B cell (primary cell): ENCODE data around the gene TLK2. TPM values are rescaled to one million over a fixed set of nuclear protein-coding genes. Genes with fewer than 3 reads are reported as not detected.

ENCODE experiments used
- ATAC-seq: fragments of 200-7000 bp; cut with Tn5 transposase; one replicate; pipeline ENCODE4 v1.10.0; 2021; ENCODE audit warnings: low read depth, mild to moderate bottlenecking, moderate number of reproducible peaks, moderate library complexity
- CTCF ChIA-PET: fragments of 350-600 bp; sonication (Branson Sonifier 250); formaldehyde crosslinking; loops from one replicate; lab custom pipeline; 2021; ENCODE audit warnings: antibody characterized with exemption, inconsistent platforms; lab: Charles Lee
- POLR2A ChIA-PET: fragments of 350-600 bp; sonication (Branson Sonifier 250); formaldehyde crosslinking; loops from one replicate; lab custom pipeline; 2021; ENCODE audit warnings: antibody characterized with exemption; lab: Charles Lee
- DNase-seq: peaks from one replicate; pipeline ENCODE4 v3.0.0; 2013
- H2AFZ ChIP-seq: 2 replicates; pipeline ENCODE4 v1.6.1; 2012; ENCODE audit warnings: mild to moderate bottlenecking, low read depth, low read length; ENCODE audit not compliant: insufficient read depth, poor library complexity, severe bottlenecking
- H3K27ac ChIP-seq, 2 donors: 1 replicate in 1 of 2; 2 replicates in 1 of 2; pipeline ENCODE4 v1.5.1; 2012 to 2013; ENCODE audit warnings: low read length in 2 of 2, mild to moderate bottlenecking in 2 of 2, moderate library complexity in 1 of 2
- H3K27me3 ChIP-seq, 4 experiments: fragments of 200-600 bp in 1 of 4; sonication (generic) in 1 of 4; replicated peaks in 1 of 4; 1 replicate in 2 of 4; 2 replicates in 2 of 4; pipeline versions ENCODE4 v1.6.1 to v1.7.0; 2013 to 2016; ENCODE audit warnings: low read length in 3 of 4, mild to moderate bottlenecking in 2 of 4, mixed read lengths in 1 of 4, moderate library complexity in 1 of 4; ENCODE audit not compliant: insufficient read depth in 4 of 4, control insufficient read depth in 3 of 4; ENCODE audit errors: control extremely low read depth in 1 of 4
- H3K36me3 ChIP-seq, 2 experiments: replicated peaks in 1 of 2; 1 replicate in 1 of 2; 2 replicates in 1 of 2; pipeline versions ENCODE4 v1.6.1 to v1.7.1; 2013; ENCODE audit warnings: low read length in 1 of 2; ENCODE audit not compliant: insufficient read depth in 2 of 2, control insufficient read depth in 1 of 2; ENCODE audit errors: control extremely low read depth in 1 of 2, extremely low read depth in 1 of 2
- H3K4me1 ChIP-seq, 2 donors: fragments of 200-600 bp in 1 of 2; sonication (generic) in 1 of 2; 1 replicate in 1 of 2; 2 replicates in 1 of 2; pipeline versions ENCODE4 v1.5.1 to v1.6.1; 2013 to 2017; ENCODE audit warnings: low read length in 2 of 2; ENCODE audit not compliant: control insufficient read depth in 2 of 2, insufficient read depth in 2 of 2
- H3K4me2 ChIP-seq: replicated peaks from 2 replicates; pipeline ENCODE3; 2012; ENCODE audit warnings: mild to moderate bottlenecking, low read depth, low read length; ENCODE audit not compliant: poor library complexity, severe bottlenecking
- H3K4me3 ChIP-seq, 5 experiments: fragments of 200-600 bp in 1 of 5; sonication (generic) in 1 of 5; 1 replicate in 3 of 5; 2 replicates in 2 of 5; pipeline versions ENCODE4 v1.5.1 to v1.7.0; 2011 to 2016; ENCODE audit warnings: low read length in 4 of 5, mild to moderate bottlenecking in 4 of 5, low read depth in 2 of 5, control low read depth in 1 of 5, moderate library complexity in 1 of 5; ENCODE audit not compliant: insufficient read depth in 1 of 5; ENCODE audit errors: control extremely low read depth in 1 of 5, extremely low read depth in 1 of 5
- H3K79me2 ChIP-seq: fragments of 200-600 bp; sonication (generic); one replicate; pipeline ENCODE4 v1.6.0; 2016; ENCODE audit warnings: low read length; ENCODE audit not compliant: control insufficient read depth, insufficient read depth
- H3K9ac ChIP-seq: fragments of 200-600 bp; sonication (generic); 2 replicates; pipeline ENCODE4 v1.6.1; 2017; ENCODE audit warnings: mild to moderate bottlenecking, low read length, moderate library complexity
- H3K9me3 ChIP-seq, 3 donors: one replicate each; pipeline versions ENCODE4 v1.6.1 to v1.7.1; 2013; ENCODE audit warnings: low read length in 2 of 3; ENCODE audit not compliant: control insufficient read depth in 2 of 3, insufficient read depth in 1 of 3; ENCODE audit errors: control extremely low read depth in 1 of 3
- H4K20me1 ChIP-seq: 2 replicates; pipeline ENCODE4 v1.6.0; 2012; ENCODE audit warnings: mild to moderate bottlenecking, low read length; ENCODE audit not compliant: insufficient read depth, control insufficient read depth, poor library complexity, severe bottlenecking
- H3K27ac Mint-ChIP-seq: one replicate; pipeline ENCODE4 v1.8.0; 2021; ENCODE audit warnings: mixed read lengths
- H3K27me3 Mint-ChIP-seq: one replicate; pipeline ENCODE4 v1.8.0; 2021; ENCODE audit warnings: mixed read lengths
- H3K4me1 Mint-ChIP-seq: one replicate; pipeline ENCODE4 v1.8.0; 2021; ENCODE audit warnings: mixed read lengths
- H3K4me3 Mint-ChIP-seq: one replicate; pipeline ENCODE4 v1.8.0; 2021; ENCODE audit warnings: mixed read lengths
- H3K9me3 Mint-ChIP-seq: one replicate; pipeline ENCODE4 v1.8.0; 2022; ENCODE audit warnings: mixed read lengths; ENCODE audit not compliant: insufficient read depth
- EZH2 ChIP-seq: IDR thresholded peaks from 2 replicates; pipeline ENCODE4 v1.6.1; 2012; ENCODE audit warnings: borderline replicate concordance, low read depth, mild to moderate bottlenecking, moderate library complexity, low read length; ENCODE audit not compliant: insufficient read depth, poor library complexity, severe bottlenecking
- WGBS: methylation state at CpG from one replicate; pipeline ENCODE4 v1.1.5; 2013; ENCODE audit warnings: missing lambda C conversion rate; ENCODE audit not compliant: insufficient coverage; 5-methylcytosine and 5-hydroxymethylcytosine counted together
- intact Hi-C: fragments of 100-400 bp; cut with micrococcal nuclease; formaldehyde crosslinking; loops from one replicate; pipeline ENCODE4 v1.10.0; 2022
- polyA plus RNA-seq: library from polyadenylated mRNA; depleted of rRNA; stranded (reverse); fragments of >200 nt; gene quantifications from 2 replicates; pipeline ENCODE4 v1.2.3, GENCODE V29; 2012
- total RNA-seq, 2 donors: library from RNA; stranded (reverse); fragments of 120-200 nt in 1 of 2; gene quantifications; 1 replicate in 1 of 2; 2 replicates in 1 of 2; pipeline versions ENCODE4 v1.2.3 to v1.2.4, GENCODE V29; 2013 to 2022
- TF ChIP-seq, protein P1 (sequence below): fragments of 200-600 bp; IDR thresholded peaks from one replicate; pipeline ENCODE4 v1.8.0; 2022; ENCODE audit warnings: antibody characterized with exemption, mild to moderate bottlenecking

TLK2 gene
- total and polyA plus RNA-seq, 2 donors (not counting 1 experiment from before 2014, with no cell fraction given) = 36.3 to 75.3 TPM

DNA sequence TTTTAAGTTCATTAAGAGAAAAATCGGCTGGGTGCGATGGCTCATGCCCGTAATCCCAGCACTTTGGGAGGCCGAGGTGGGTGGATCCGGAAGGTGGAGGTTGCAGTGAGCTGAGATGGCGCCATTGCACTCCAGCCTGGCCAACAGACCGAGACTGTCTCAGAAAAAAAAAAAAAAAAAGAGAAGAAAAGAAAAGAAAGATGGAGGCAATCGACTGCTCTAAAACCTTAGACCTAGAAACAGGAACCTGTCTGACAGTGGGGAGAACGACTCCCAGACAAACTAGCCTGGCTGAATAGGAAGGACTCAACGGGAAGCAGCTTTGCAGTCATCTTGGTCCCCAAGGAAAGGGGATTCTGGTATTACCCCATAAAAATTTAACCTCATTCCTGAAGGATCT is 162.5 kb downstream of the TLK2 start:
- no peak overlapping the region for H2AFZ ChIP-seq
- TF ChIP-seq, protein P1, sequence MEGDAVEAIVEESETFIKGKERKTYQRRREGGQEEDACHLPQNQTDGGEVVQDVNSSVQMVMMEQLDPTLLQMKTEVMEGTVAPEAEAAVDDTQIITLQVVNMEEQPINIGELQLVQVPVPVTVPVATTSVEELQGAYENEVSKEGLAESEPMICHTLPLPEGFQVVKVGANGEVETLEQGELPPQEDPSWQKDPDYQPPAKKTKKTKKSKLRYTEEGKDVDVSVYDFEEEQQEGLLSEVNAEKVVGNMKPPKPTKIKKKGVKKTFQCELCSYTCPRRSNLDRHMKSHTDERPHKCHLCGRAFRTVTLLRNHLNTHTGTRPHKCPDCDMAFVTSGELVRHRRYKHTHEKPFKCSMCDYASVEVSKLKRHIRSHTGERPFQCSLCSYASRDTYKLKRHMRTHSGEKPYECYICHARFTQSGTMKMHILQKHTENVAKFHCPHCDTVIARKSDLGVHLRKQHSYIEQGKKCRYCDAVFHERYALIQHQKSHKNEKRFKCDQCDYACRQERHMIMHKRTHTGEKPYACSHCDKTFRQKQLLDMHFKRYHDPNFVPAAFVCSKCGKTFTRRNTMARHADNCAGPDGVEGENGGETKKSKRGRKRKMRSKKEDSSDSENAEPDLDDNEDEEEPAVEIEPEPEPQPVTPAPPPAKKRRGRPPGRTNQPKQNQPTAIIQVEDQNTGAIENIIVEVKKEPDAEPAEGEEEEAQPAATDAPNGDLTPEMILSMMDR = no peak
- no peak for TF ChIP-seq EZH2
- no peaks in the 10 kb centered on the region for H3K36me3 ChIP-seq
- DNase-seq = no peak
- H3K9me3 Mint-ChIP-seq = no peaks in the 10 kb centered on the region
- H3K4me3 Mint-ChIP-seq = no peak overlapping the region
- H3K4me2 ChIP-seq = no peak overlapping the region
- H3K9me3 ChIP-seq = no peaks in the 10 kb centered on the region
- POLR2A ChIA-PET = no interaction called here
- H3K9ac ChIP-seq = no peak overlapping the region
- no peaks in the 10 kb centered on the region for H3K4me1 Mint-ChIP-seq
- intact Hi-C loops = no loop called here
- ATAC-seq = no peak
- H3K27ac ChIP-seq = no peak overlapping the region
- peaks cover 0 to 2% (median 0%) of the 10 kb centered on the region in 4 experiments for H3K27me3 ChIP-seq
- CTCF ChIA-PET = no interaction called here
- peaks cover 4% of the 10 kb centered on the region for H3K27me3 Mint-ChIP-seq
- 81% methylated on average over 7 of the region's 10 CpGs for WGBS
- no peak overlapping the region for H3K27ac Mint-ChIP-seq
- H3K79me2 ChIP-seq = no peaks in the 10 kb centered on the region
- H3K4me1 ChIP-seq = no peaks in the 10 kb centered on the region
- H3K4me3 ChIP-seq = no peak overlapping the region
- H4K20me1 ChIP-seq = no peaks in the 10 kb centered on the region

DNA sequence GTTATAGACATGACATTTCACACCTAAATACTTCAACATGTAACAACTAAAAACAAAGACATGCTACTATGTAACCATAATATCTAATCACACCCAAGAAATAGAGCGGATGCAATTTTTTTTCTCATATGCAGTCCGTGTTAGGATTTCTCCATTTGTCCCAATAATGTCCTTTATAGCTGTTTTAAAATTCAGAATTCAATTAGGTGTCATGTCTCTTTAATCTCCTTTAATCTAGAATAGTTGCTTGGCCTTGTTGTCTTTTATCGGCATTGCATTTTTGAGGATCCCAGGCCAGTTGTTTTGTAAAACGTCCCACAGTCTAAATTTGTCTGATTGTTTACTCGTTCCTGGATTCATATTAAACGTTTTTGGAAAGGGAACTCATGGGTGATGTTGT is 163.3 kb downstream of the TLK2 start:
- WGBS = 93% methylated on average over 3 of the region's 6 CpGs
- no peak overlapping the region for H3K27ac ChIP-seq
- POLR2A ChIA-PET = interaction anchor here (0.6 kb wide), 1 partner anchor 266 kb away, joined by 3 read pairs; no protein-coding TSS in a partner anchor

More for the DNA sequence above, 163.3 kb downstream of the TLK2 start:
- CTCF ChIA-PET = no interaction called here
- H3K4me3 ChIP-seq = no peak overlapping the region
- H3K4me1 ChIP-seq = no peaks in the 10 kb centered on the region
- H3K27me3 ChIP-seq = peaks cover 0 to 2% (median 0%) of the 10 kb centered on the region in 4 experiments
- intact Hi-C loops = no loop called here
- H3K79me2 ChIP-seq = no peaks in the 10 kb centered on the region
- Mint-ChIP-seq H3K4me1 (no peaks in the 10 kb centered on the region), H3K4me3 (no peak overlapping the region), H3K27ac (no peak overlapping the region), H3K27me3 (peaks cover 4% of the 10 kb centered on the region), H3K9me3 (no peaks in the 10 kb centered on the region)
- no peak overlapping the region for H2AFZ ChIP-seq
- no peaks in the 10 kb centered on the region for H4K20me1 ChIP-seq
- H3K9me3 ChIP-seq = no peaks in the 10 kb centered on the region
- TF ChIP-seq, protein P1 = no peak
- TF ChIP-seq EZH2 = no peak
- no peak overlapping the region for H3K4me2 ChIP-seq
- no peaks in the 10 kb centered on the region for H3K36me3 ChIP-seq
- ATAC-seq (no peak), DNase-seq (no peak)
- no peak overlapping the region for H3K9ac ChIP-seq
